KMS-11 (cell line): Measurements from ENCODE around the gene BUD13.

Source experiments
- H2AFZ ChIP-seq: fragments of 200-600 bp; sonication (generic); 2 replicates; pipeline ENCODE4 v1.6.1; 2016; ENCODE audit warnings: antibody characterized with exemption, mixed run types, low read depth
- H3K27ac ChIP-seq: fragments of 200-600 bp; sonication (generic); 2 replicates; pipeline ENCODE4 v1.6.1; 2016; ENCODE audit warnings: mild to moderate bottlenecking, mixed run types
- H3K27me3 ChIP-seq: fragments of 200-600 bp; sonication (generic); 2 replicates; pipeline ENCODE4 v1.6.1; 2017; ENCODE audit warnings: mild to moderate bottlenecking, low read depth, mixed run types, moderate library complexity; ENCODE audit not compliant: insufficient read depth
- H3K36me3 ChIP-seq: fragments of 200-600 bp; sonication (generic); 2 replicates; pipeline ENCODE4 v1.6.1; 2017; ENCODE audit warnings: mild to moderate bottlenecking, mixed run types; ENCODE audit not compliant: insufficient read depth
- H3K4me1 ChIP-seq: fragments of 200-600 bp; sonication (generic); 2 replicates; pipeline ENCODE4 v1.6.1; 2016; ENCODE audit warnings: mild to moderate bottlenecking, low read depth, mixed run types; ENCODE audit not compliant: poor library complexity, severe bottlenecking
- H3K4me2 ChIP-seq: fragments of 200-600 bp; sonication (generic); 2 replicates; pipeline ENCODE4 v1.7.0; 2016; ENCODE audit warnings: mild to moderate bottlenecking, mixed run types
- H3K4me3 ChIP-seq: fragments of 200-600 bp; sonication (generic); IDR thresholded peaks from 2 replicates; pipeline ENCODE4 v1.6.1; 2017; ENCODE audit warnings: low read depth, low read length, mixed read lengths; ENCODE audit not compliant: insufficient read depth
- H3K79me2 ChIP-seq: fragments of 200-600 bp; sonication (generic); 2 replicates; pipeline ENCODE4 v1.6.1; 2016; ENCODE audit warnings: low read depth, mixed run types; ENCODE audit not compliant: insufficient read depth
- H3K9ac ChIP-seq: fragments of 200-600 bp; sonication (generic); 2 replicates; pipeline ENCODE4 v1.6.1; 2016; ENCODE audit warnings: mild to moderate bottlenecking, mixed run types
- H4K20me1 ChIP-seq: fragments of 200-600 bp; sonication (generic); 2 replicates; pipeline ENCODE4 v1.6.1; 2016; ENCODE audit warnings: mild to moderate bottlenecking, mixed run types; ENCODE audit not compliant: insufficient read depth
- CTCF ChIP-seq: fragments of 200-600 bp; sonication (generic); conservative IDR thresholded peaks from 2 replicates; pipeline ENCODE4 v1.6.1; 2017; ENCODE audit warnings: low read depth, mild to moderate bottlenecking, antibody characterized with exemption, low read length, moderate library complexity, mixed read lengths

Gene BUD13

DNA sequence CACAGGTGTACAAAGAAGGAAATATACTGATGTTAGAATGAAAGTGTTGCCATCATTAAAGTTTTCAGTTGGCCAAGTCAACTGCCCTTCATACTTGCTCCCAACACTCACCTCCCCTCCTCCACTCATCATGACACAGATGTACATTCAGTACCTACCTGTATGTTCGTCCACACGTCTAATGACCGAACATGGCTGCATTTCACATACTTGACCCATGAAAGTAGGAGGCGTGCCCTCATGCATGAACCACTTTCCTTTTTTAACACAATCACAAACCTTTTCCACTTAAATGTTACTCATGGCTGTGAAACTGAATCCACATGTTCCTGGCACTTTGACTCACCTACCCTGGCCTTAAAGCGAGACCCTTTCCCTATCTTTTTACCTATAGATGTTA, 3.2 kb upstream of the BUD13 start:
- Histone ChIP-seq H3K27ac (peak overlapping the region; percentile 57; the same call in 1 of the 2 replicates), H3K4me1 (peaks cover 56% of the 10 kb centered on the region), H3K27me3 (no peaks in the 10 kb centered on the region), H3K36me3 (no peaks in the 10 kb centered on the region), H3K79me2 (peaks cover 15% of the 10 kb centered on the region; the same call in 1 of the 2 replicates), H3K4me3 (no peak overlapping the region), H3K4me2 (peak overlapping the region; percentile 40; the same call in 1 of the 2 replicates), H2AFZ (no peak overlapping the region), H4K20me1 (no peaks in the 10 kb centered on the region), H3K9ac (no peak overlapping the region)
- no peak for TF ChIP-seq CTCF

DNA sequence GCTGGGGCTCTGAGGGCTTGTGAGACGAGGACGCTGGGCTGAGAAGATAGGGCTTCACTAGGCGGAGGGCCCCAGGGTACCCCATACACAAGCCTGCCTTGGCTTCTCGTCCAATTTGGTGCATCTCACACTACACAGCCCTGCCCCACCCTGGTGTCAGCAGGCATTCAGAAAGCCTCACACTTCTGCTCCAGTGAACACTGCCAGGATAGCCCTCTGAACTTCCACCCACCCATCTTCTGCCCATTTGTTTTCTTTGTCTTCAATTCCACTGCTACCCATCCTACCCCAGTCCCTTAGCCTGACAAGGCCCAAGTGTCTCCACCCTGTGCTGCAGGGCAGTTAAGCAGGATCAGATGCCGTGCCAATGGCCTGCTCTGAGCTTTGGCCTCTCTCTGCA, 1.9 kb upstream of the BUD13 start:
- Histone ChIP-seq H4K20me1 (no peaks in the 10 kb centered on the region), H2AFZ (no peak overlapping the region), H3K27ac (no peak overlapping the region), H3K36me3 (no peaks in the 10 kb centered on the region), H3K4me1 (peaks cover 58% of the 10 kb centered on the region), H3K9ac (no peak overlapping the region), H3K4me3 (no peak overlapping the region), H3K4me2 (no peak overlapping the region), H3K79me2 (peaks cover 19% of the 10 kb centered on the region; the same call in 1 of the 2 replicates), H3K27me3 (no peaks in the 10 kb centered on the region)
- no peak for TF ChIP-seq CTCF

GRCh38 chr11:116773203-116774097, 663 bp upstream of the BUD13 start:
- H3K9ac ChIP-seq = peak overlapping the region; percentile 34; the same call in 1 of the 2 replicates
- peaks cover 58% of the 10 kb centered on the region for H3K4me1 ChIP-seq
- H3K27ac ChIP-seq = peak overlapping the region; percentile 56

DNA sequence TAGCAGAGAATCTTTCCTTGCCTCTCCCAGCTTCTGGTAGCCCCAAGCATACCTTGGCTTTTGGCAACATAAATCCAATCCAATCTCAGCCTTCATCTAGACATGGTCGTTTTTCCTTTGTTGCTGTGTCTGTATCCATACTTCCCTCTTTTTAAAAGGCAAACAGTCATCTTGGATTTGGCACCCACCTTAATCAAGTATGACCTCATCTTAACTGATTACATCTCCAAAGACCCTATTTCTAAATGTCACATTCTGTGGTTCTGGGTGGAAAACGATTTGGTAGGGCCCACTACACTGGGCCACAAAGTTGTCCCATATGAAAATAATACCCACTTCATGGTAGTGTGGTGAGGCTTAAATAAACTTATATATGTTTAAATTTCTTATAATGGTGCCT, 852 bp downstream of the BUD13 start:
- Histone ChIP-seq H3K79me2 (peaks cover 19% of the 10 kb centered on the region; the same call in 1 of the 2 replicates), H2AFZ (no peak overlapping the region), H3K9ac (peak overlapping the region; percentile 83), H3K27ac (peak overlapping the region; percentile 60; the same call in 1 of the 2 replicates), H3K36me3 (no peaks in the 10 kb centered on the region), H3K4me1 (peaks cover 45% of the 10 kb centered on the region), H3K4me3 (no peak overlapping the region), H4K20me1 (no peaks in the 10 kb centered on the region), H3K4me2 (peak overlapping the region; percentile 69), H3K27me3 (no peaks in the 10 kb centered on the region)
- TF ChIP-seq CTCF = no peak

More at GRCh38 chr11:116773203-116774097, 663 bp upstream of the BUD13 start:
- H3K27me3 ChIP-seq = no peaks in the 10 kb centered on the region
- peak overlapping the region; percentile 47 for H3K4me2 ChIP-seq
- TF ChIP-seq CTCF = no peak
- H3K79me2 ChIP-seq = peaks cover 19% of the 10 kb centered on the region; the same call in 1 of the 2 replicates
- H3K4me3 ChIP-seq = no peak overlapping the region
- H2AFZ ChIP-seq = peak overlapping the region; percentile 46; the same call in 1 of the 2 replicates
- no peaks in the 10 kb centered on the region for H4K20me1 ChIP-seq
- no peaks in the 10 kb centered on the region for H3K36me3 ChIP-seq
